HepG2 (cell line): ENCODE measurements around the gene NEMF. TPM values are rescaled to one million over a fixed set of nuclear protein-coding genes. Genes with fewer than 3 reads are reported as not detected.

ENCODE experiments used
- ASH2L ChIP-seq: fragments of 300-600, 200-600 bp; sonication (generic); IDR thresholded peaks from 2 replicates; pipeline ENCODE4 v1.7.0; 2017; ENCODE audit warnings: low read depth, mild to moderate bottlenecking, moderate library complexity, mixed read lengths, low read length; ENCODE audit not compliant: insufficient read length
- ATF5 ChIP-seq: sonication (generic); formaldehyde crosslinking; IDR thresholded peaks from 2 replicates; pipeline ENCODE4 v1.4.0; 2020; ENCODE audit warnings: mild to moderate bottlenecking, low read depth, missing genetic modification reagents
- CREM ChIP-seq, 2 experiments: sonication (generic) in 1 of 2; formaldehyde crosslinking in 1 of 2; IDR thresholded peaks; 2 replicates each; pipeline versions ENCODE4 v1.4.0 to v1.6.1; 2016 to 2020; ENCODE audit warnings: antibody characterized with exemption in 1 of 2, mild to moderate bottlenecking in 1 of 2, missing genetic modification reagents in 1 of 2
- HOMEZ ChIP-seq: IDR thresholded peaks from 2 replicates; pipeline ENCODE4 v1.6.1; 2016; ENCODE audit warnings: low read depth
- KLF6 ChIP-seq: IDR thresholded peaks from 2 replicates; pipeline ENCODE4 v1.8.0; 2016; ENCODE audit warnings: missing biosample characterization, missing genetic modification reagents
- MXD4 ChIP-seq: IDR thresholded peaks from 2 replicates; pipeline ENCODE4 v1.6.1; 2016; ENCODE audit warnings: mild to moderate bottlenecking, missing biosample characterization, missing genetic modification reagents
- NAIF1 ChIP-seq: sonication (generic); formaldehyde crosslinking; IDR thresholded peaks from 2 replicates; pipeline ENCODE4 v1.5.0; 2020; ENCODE audit warnings: mild to moderate bottlenecking, missing genetic modification reagents, borderline replicate concordance
- NFKBIZ ChIP-seq: IDR thresholded peaks from 2 replicates; pipeline ENCODE4 v1.6.1; 2018; ENCODE audit warnings: missing genetic modification reagents, missing compliant biosample characterization
- SATB2 ChIP-seq: sonication (generic); formaldehyde crosslinking; IDR thresholded peaks from 2 replicates; pipeline ENCODE4 v1.5.0; 2020; ENCODE audit warnings: missing genetic modification reagents
- SIX4 ChIP-seq: sonication (generic); formaldehyde crosslinking; IDR thresholded peaks from 2 replicates; pipeline ENCODE4 v1.4.0; 2020; ENCODE audit warnings: missing genetic modification reagents
- SP1 ChIP-seq, 2 experiments: fragments of 450-650 bp in 1 of 2; sonication (generic) in 1 of 2; formaldehyde crosslinking in 1 of 2; IDR thresholded peaks; 2 replicates each; pipeline versions ENCODE4 v1.4.0 to v1.6.1; 2016 to 2020; ENCODE audit warnings: missing genetic modification reagents in 1 of 2
- TBX2 ChIP-seq: sonication (generic); formaldehyde crosslinking; IDR thresholded peaks from 2 replicates; pipeline ENCODE4 v1.5.0; 2020; ENCODE audit warnings: missing genetic modification reagents, mild to moderate bottlenecking, borderline replicate concordance
- ZC3H4 ChIP-seq: sonication (generic); formaldehyde crosslinking; IDR thresholded peaks from 2 replicates; pipeline ENCODE4 v1.4.0; 2020; ENCODE audit warnings: missing genetic modification reagents, borderline replicate concordance
- ZNF367 ChIP-seq: sonication (generic); formaldehyde crosslinking; IDR thresholded peaks from 2 replicates; pipeline ENCODE4 v1.4.0; 2020; ENCODE audit warnings: missing genetic modification reagents, borderline replicate concordance
- ZNF619 ChIP-seq: sonication (generic); formaldehyde crosslinking; IDR thresholded peaks from 2 replicates; pipeline ENCODE4 v1.4.0; 2020; ENCODE audit warnings: mild to moderate bottlenecking, missing genetic modification reagents
- polyA plus RNA-seq, 8 experiments: library from polyadenylated mRNA; depleted of rRNA in 3 of 8; stranded (reverse) in 7 of 8; unstranded in 1 of 8; fragments of >200 nt; fragmentation: Illumina TruSeq in 4 of 8; extraction: Trizol in 4 of 8; gene quantifications; 2 replicates each; pipeline versions ENCODE4 v1.2.1 to v1.2.3, GENCODE V29; 2011 to 2016; ENCODE audit warnings: low read depth in 4 of 8, missing spikeins in 1 of 8, mixed read lengths in 1 of 8; ENCODE audit not compliant: insufficient read depth in 1 of 8
- total RNA-seq, 5 experiments: library from RNA; depleted of rRNA; stranded (reverse); fragments of >200 nt; fragmentation: Illumina TruSeq; extraction: Trizol; gene quantifications; 2 replicates each; pipeline ENCODE4 v1.2.3, GENCODE V29; 2016; ENCODE audit warnings: low read depth in 1 of 5
- TF ChIP-seq, protein P1 (sequence below): sonication (generic); formaldehyde crosslinking; IDR thresholded peaks from 2 replicates; pipeline ENCODE4 v1.5.0; 2020; ENCODE audit warnings: mild to moderate bottlenecking, missing genetic modification reagents, borderline replicate concordance
- TF ChIP-seq, protein P2 (sequence below): sonication (generic); formaldehyde crosslinking; IDR thresholded peaks from 2 replicates; pipeline ENCODE4 v1.5.1; 2020; ENCODE audit warnings: mild to moderate bottlenecking, missing genetic modification reagents, moderate library complexity

Gene NEMF
- total and polyA plus RNA-seq, 2 of the 13 experiments (the other 11 are each of a cell fraction or from before 2014, with no cell fraction given), result 21.3 to 57.9 TPM

DNA sequence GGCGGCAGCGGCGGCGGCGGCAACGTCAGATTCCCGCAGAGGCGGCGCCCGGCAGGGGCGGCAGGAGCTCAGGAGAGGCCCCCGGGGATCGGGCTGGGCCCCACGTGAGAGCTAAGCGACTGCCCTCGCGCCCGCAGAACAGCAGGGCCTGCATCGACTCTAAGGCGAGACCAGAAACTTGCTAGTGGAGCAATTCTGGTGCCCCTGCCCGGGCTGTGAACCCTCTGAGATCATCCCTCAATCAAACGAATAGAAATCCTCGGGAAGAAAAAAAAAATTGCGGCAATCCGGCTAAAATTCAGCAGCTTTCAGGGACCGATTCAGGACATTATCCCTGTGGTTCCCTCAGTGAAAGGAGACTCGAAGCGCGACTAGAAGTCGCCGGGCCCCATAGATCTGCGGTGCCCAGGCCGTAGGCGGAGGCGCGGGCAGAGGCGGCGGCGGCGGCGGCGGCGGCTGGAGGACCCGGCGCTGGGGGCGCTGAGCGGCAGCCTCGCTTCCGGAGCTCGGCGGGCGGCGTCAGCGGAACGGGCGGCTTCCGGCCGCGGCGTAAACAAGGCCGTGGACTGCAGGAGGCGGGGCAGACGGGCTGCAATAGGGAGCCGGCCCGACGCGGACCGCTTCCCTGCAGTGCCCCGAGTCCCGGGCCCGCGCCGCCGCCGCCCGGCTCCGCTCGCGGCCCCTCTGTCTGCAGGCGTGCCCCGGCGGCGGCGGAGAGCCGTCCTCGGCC is 84.9 kb downstream of the NEMF start, which contains the start of gene KLHDC2 (continued):
- TF ChIP-seq HOMEZ, result no peak
- 0 out of 2 replicates have a peak, but pooled peaks have one; percentile 18 for TF ChIP-seq TBX2
- no peak for TF ChIP-seq CREM (IDR thresholded peaks at IDR 0.05)
- TF ChIP-seq CREM (CRISPR knock-in tag; IDR thresholded peaks at IDR 0.05), result no peak
- no peak for TF ChIP-seq ZNF619 (CRISPR knock-in tag)
- TF ChIP-seq, protein P1, sequence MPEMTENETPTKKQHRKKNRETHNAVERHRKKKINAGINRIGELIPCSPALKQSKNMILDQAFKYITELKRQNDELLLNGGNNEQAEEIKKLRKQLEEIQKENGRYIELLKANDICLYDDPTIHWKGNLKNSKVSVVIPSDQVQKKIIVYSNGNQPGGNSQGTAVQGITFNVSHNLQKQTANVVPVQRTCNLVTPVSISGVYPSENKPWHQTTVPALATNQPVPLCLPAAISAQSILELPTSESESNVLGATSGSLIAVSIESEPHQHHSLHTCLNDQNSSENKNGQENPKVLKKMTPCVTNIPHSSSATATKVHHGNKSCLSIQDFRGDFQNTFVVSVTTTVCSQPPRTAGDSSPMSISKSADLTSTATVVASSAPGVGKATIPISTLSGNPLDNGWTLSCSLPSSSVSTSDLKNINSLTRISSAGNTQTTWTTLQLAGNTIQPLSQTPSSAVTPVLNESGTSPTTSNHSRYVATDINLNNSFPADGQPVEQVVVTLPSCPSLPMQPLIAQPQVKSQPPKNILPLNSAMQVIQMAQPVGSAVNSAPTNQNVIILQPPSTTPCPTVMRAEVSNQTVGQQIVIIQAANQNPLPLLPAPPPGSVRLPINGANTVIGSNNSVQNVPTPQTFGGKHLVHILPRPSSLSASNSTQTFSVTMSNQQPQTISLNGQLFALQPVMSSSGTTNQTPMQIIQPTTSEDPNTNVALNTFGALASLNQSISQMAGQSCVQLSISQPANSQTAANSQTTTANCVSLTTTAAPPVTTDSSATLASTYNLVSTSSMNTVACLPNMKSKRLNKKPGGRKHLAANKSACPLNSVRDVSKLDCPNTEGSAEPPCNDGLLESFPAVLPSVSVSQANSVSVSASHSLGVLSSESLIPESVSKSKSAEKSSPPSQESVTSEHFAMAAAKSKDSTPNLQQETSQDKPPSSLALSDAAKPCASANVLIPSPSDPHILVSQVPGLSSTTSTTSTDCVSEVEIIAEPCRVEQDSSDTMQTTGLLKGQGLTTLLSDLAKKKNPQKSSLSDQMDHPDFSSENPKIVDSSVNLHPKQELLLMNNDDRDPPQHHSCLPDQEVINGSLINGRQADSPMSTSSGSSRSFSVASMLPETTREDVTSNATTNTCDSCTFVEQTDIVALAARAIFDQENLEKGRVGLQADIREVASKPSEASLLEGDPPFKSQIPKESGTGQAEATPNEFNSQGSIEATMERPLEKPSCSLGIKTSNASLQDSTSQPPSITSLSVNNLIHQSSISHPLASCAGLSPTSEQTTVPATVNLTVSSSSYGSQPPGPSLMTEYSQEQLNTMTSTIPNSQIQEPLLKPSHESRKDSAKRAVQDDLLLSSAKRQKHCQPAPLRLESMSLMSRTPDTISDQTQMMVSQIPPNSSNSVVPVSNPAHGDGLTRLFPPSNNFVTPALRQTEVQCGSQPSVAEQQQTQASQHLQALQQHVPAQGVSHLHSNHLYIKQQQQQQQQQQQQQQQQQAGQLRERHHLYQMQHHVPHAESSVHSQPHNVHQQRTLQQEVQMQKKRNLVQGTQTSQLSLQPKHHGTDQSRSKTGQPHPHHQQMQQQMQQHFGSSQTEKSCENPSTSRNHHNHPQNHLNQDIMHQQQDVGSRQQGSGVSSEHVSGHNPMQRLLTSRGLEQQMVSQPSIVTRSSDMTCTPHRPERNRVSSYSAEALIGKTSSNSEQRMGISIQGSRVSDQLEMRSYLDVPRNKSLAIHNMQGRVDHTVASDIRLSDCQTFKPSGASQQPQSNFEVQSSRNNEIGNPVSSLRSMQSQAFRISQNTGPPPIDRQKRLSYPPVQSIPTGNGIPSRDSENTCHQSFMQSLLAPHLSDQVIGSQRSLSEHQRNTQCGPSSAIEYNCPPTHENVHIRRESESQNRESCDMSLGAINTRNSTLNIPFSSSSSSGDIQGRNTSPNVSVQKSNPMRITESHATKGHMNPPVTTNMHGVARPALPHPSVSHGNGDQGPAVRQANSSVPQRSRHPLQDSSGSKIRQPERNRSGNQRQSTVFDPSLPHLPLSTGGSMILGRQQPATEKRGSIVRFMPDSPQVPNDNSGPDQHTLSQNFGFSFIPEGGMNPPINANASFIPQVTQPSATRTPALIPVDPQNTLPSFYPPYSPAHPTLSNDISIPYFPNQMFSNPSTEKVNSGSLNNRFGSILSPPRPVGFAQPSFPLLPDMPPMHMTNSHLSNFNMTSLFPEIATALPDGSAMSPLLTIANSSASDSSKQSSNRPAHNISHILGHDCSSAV, result no peak
- TF ChIP-seq NAIF1, result no peak
- TF ChIP-seq SIX4, result peak; percentile 48; the same call in 1 of the 2 replicates
- TF ChIP-seq, protein P2, sequence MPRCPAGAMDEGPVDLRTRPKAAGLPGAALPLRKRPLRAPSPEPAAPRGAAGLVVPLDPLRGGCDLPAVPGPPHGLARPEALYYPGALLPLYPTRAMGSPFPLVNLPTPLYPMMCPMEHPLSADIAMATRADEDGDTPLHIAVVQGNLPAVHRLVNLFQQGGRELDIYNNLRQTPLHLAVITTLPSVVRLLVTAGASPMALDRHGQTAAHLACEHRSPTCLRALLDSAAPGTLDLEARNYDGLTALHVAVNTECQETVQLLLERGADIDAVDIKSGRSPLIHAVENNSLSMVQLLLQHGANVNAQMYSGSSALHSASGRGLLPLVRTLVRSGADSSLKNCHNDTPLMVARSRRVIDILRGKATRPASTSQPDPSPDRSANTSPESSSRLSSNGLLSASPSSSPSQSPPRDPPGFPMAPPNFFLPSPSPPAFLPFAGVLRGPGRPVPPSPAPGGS, result no peak
- no peak for TF ChIP-seq SP1 (IDR thresholded peaks at IDR 0.05)
- TF ChIP-seq SP1 (CRISPR knock-in tag; IDR thresholded peaks at IDR 0.05), result no peak; the same call in 1 of the 2 replicates
- TF ChIP-seq NFKBIZ (CRISPR knock-in tag), result no peak
- TF ChIP-seq ASH2L, result peak; percentile 91
- TF ChIP-seq ATF5 (CRISPR knock-in tag), result no peak
- TF ChIP-seq ZNF367, result no peak; the same call in 1 of the 2 replicates
- peak; percentile 32; the same call in 1 of the 2 replicates for TF ChIP-seq MXD4 (CRISPR knock-in tag)
- TF ChIP-seq KLF6, result peak; percentile 81
- no peak for TF ChIP-seq SATB2
- no peak for TF ChIP-seq ZC3H4
